ENCODE measurements around the gene PTPRK. TPM values are rescaled to one million over a fixed set of nuclear protein-coding genes. Genes with fewer than 3 reads are reported as not detected.

Gene PTPRK
- total and polyA plus RNA-seq, 2 of the 13 experiments (the other 11 are each of a cell fraction or from before 2014, with no cell fraction given) = 43.6 to 98.3 TPM

- peak; percentile 91 for TF ChIP-seq ARID3A (IDR thresholded peaks at IDR 0.05; ENCODE audit: low read depth, low read length)
- TF ChIP-seq NR2F6 (IDR thresholded peaks at IDR 0.05) = peak; percentile 33
- 0 out of 2 replicates have a peak, but pooled peaks have one; percentile 16 for TF ChIP-seq NR2F6 (CRISPR knock-in tag; IDR thresholded peaks at IDR 0.05)
- TF ChIP-seq ZBTB7B (CRISPR knock-in tag; IDR thresholded peaks at IDR 0.05) = 0 out of 2 replicates have a peak, but pooled peaks have one; percentile 26
- TF ChIP-seq EZH2 (conservative IDR thresholded peaks at IDR 0.05; ENCODE audit: low read depth, low read length) = no peak
- no peak for TF ChIP-seq SOX6 (IDR thresholded peaks at IDR 0.05)
- peak; percentile 76 for TF ChIP-seq SOX6 (CRISPR knock-in tag; IDR thresholded peaks at IDR 0.05)
- TF ChIP-seq ZNF292 (CRISPR knock-in tag; IDR thresholded peaks at IDR 0.05; ENCODE audit: borderline replicate concordance, low read depth) = 0 out of 2 replicates have a peak, but pooled peaks have one; percentile 32
- TF ChIP-seq HMGXB4 (CRISPR knock-in tag; IDR thresholded peaks at IDR 0.05; ENCODE audit: borderline replicate concordance in 1 of 2, low read depth in 1 of 2) = no peak
- TF ChIP-seq MLX (CRISPR knock-in tag; IDR thresholded peaks at IDR 0.05) = peak; percentile 37; the same call in 1 of the 2 replicates
- TF ChIP-seq SOX13 (IDR thresholded peaks at IDR 0.05) = no peak
- TF ChIP-seq SOX13 (CRISPR knock-in tag; conservative IDR thresholded peaks at IDR 0.05 in 1 of 2, IDR thresholded peaks at IDR 0.05 in 1 of 2) = peak in 1 of 2 experiments; percentile 46; a peak in 1 of 4 replicates
- TF ChIP-seq HNF4A (CRISPR knock-in tag; IDR thresholded peaks at IDR 0.05) = peak; percentile 90
- peak; percentile 78 for TF ChIP-seq ZNF362 (CRISPR knock-in tag; IDR thresholded peaks at IDR 0.05; ENCODE audit: borderline replicate concordance)
- 0 out of 2 replicates have a peak, but pooled peaks have one; percentile 6 for TF ChIP-seq STAG1 (CRISPR knock-in tag; IDR thresholded peaks at IDR 0.05)
- no peak for TF ChIP-seq UBTF (CRISPR knock-in tag; IDR thresholded peaks at IDR 0.05)
- TF ChIP-seq CREB1 (IDR thresholded peaks at IDR 0.05) = no peak
- TF ChIP-seq CREB1 (CRISPR knock-in tag; IDR thresholded peaks at IDR 0.05) = peak; percentile 52
- TF ChIP-seq NFE2 (CRISPR knock-in tag; IDR thresholded peaks at IDR 0.05) = no peak
- 0 out of 2 replicates have a peak, but pooled peaks have one; percentile 18 for TF ChIP-seq SIX1 (CRISPR knock-in tag; IDR thresholded peaks at IDR 0.05; ENCODE audit: borderline replicate concordance)
- TF ChIP-seq ZBTB43 (CRISPR knock-in tag; conservative IDR thresholded peaks at IDR 0.05) = 0 out of 2 replicates have a peak, but pooled peaks have one; percentile 49
Measured at GRCh38 chr6:128499079-128499731, 21.2 kb downstream of the PTPRK start (continued).

Data from HepG2 (cell line).